ENCODE data around the gene LTBP3.

The LTBP3 gene

GRCh38 chr11:65558002-65558929 is at the start of gene LTBP3:
LTBP3 (minus strand) TSS chr11:65558359; CDS start chr11:65557959, 400 bp downstream.
- DNase-seq: peak; percentile 73

DNA sequence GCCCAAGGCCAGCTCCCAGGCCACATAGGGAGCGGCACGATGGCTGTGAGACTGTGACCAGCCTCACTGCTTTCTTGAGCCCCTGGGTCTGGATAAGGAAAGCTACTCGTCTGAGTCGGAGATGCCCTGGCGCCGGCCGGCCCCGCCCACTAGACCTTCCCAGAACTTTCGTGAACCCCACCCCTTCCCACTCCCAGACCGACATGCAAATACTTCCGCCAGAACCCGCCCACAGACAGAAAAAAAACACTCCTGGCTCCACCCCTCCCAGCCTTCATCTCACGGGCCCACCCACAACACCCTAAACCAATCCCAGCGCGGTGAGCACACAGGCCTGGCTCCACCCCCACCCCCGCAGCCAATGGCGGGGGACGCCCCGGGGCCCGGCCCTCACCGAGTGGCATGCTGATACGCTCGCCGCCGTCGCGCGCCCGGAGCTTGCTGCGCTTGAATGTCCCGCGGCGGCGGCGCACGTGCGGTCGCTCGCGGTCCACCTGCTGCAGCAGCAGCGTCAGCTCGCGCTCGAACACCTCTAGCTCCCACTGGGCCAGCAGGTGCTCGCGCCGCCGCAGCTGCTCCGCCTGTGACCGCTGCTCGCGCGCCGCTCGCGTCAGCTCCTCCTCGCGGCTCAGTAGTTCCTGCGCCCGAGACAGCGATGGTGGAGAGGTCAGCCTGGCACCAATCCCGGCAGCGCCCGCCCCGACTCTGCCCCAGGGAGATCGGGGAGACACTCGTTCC is 48.9 kb upstream of the LTBP3 start:
- peak; percentile 89 for DNase-seq

GRCh38 chr11:65604258-65604657 is 46.1 kb upstream of the LTBP3 start:
- DNase-seq: no peak

DNA sequence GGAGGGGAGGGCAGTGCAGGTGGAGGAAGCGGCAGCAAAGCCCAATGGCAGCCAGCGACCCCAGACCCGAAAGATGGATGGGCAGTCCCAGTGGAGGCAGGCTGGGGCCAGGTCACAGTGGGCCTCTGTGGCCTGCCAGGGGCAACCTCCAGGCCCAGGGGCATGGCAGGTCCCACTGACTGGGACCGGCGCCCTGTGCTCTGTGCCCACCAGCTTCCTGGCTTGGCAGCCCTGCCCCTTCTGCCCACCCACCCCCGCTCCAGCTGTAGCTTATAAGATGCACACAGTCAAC is 41.7 kb upstream of the LTBP3 start:
- no peak for DNase-seq

DNA sequence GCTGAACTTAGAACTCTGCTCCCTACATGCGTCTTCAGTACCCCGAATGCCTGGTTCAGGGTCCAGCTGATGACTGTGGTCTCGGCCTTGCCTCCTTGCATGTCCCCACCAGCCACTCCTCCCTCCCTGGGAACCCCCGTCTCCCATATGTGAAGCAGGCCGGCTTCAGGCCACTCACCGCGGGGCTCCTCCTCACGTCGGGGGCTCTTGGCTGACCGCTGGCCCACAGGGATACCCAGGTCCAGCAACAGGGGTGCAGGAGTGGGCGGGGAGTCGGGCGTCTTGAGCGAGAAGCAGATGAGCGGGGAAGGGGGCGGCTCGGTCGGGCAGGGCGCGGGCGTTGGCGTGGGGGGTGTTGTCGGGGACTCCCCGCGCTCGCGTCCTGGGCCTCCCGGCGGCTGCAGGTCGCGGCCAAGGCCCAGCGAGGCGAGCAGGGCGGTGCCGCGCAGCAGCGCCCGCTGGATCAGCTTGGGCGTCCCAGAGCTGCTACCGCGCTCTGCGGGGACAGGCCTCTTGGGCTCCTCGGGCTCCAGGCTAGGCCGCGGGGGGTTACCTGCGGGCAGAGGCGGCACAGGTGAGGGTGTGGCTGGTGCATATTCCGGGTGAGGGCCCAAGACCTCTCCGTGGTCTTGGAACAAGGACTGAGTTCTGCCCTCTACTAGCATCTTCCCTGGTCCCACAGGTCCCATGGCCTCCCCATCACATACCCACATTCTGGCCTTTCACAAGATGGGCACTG is 41.2 kb upstream of the LTBP3 start:
- no peak for DNase-seq

DNA sequence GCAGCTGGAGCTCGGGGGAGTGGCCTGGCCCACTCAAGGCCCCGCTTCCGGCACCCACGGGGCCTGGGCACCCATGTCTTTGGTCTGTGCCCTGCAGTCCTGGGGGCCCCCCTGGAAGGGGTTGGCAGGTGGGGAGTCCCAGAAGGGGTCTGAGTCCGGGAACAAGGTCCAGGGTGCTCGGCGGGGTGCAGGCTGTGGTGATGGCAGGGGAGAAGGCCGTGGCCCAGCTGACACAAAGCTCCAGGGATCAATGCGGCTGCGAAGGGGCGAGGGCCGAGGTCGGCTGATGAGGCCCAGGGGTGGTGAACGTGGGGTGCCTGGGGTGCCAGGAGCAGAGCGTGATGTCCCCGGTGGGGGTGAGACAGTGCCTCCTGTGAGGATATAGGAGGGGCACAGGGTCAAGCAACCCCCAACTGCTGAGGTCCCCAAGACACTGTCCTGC is 40.1 kb upstream of the LTBP3 start:
- no peak for DNase-seq

- DNase-seq: no peak
These were observed 38.4 kb upstream of the LTBP3 start for GRCh38 chr11:65596520-65596919.

DNA sequence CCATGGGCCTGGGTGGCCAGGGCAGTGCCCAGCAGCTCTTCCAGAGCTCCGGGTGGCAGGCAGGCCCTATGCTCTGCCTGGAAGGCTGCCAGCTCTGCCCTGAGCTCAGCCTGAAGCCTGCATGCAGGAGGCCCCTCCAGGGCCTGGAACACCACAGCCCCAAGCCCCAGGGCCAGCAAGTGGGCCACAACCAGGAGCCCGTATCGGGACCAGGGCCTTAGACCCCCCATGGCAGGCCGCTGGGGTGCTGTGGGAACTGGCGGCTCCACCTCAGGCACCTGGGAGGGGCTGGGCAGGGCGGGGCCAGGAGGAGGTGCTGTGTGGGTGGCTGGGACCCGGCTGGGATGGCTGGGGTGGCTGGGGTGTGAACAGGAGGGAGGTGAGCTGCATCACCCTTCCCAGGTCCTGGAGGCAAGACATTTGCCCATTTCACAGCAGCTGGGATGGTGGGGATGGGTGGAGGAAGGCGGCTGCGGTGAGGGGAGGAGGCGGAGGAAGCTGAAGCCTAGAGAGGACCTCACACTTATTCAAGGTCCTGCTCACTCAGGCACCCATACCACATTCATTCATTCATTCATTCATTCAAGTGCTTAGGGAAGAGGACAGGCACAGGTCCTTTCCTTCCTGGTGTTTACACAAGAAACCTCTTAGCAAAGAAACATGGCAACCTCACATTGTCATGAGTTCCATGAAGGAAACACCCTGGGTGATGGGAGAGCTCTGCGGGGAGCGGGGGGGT is 37.6 kb upstream of the LTBP3 start, which contains the start of gene KCNK7:
Gene KCNK7, minus strand, starts transcription at position 258 of the 739 bp plus-strand sequence. Its CDS starts 28 bp downstream, at position 230.
- no peak for DNase-seq

- no peak for DNase-seq
These were observed 37.0 kb upstream of the LTBP3 start for GRCh38 chr11:65595131-65595530.

GRCh38 chr11:65593518-65594414 is 35.6 kb upstream of the LTBP3 start:
- peak; percentile 3 for DNase-seq

- DNase-seq: no peak
These were observed 34.8 kb upstream of the LTBP3 start for GRCh38 chr11:65592858-65593517.

DNA sequence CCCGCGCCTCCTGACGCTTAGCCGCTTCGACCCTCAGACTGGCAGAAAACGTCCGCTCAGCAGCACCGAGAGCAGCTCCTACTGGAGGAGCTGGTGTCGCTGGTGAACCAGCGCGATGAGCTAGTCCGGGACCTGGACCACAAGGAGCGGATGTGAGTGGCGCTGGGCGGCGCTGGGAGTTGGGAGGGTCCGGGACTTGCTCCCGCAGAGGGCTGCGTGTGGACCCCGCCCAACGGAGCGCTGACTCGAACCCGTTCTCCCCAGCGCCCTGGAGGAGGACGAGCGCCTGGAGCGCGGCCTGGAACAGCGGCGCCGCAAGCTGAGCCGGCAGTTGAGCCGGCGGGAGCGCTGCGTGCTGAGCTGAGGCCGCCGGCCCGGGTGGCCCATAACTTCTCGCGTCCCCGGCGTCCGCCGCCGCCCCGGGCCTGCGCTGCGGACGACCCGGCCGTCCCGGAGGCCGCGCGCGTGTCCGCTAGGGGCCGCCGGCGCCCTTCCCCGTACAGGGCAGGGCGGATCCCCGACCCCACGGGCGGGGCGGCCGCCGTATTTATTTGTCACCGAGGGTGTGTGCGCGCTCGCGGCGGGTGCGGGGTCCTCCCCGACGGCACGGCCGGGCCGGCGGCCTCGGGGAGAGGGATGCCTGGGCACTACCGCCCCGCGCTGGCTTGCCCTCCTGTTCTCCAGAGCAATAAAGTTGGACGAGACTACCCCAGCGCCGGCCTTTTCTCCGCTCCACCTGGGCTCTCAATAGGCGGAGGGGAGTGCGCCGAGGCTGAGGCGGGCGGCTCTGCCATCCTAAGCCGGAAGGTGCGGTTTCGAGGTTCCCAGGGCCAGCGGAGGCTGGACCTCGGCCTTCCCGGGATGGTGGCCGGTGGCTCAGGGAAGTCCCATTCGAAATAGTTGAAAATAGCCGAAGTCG is 34.0 kb upstream of the LTBP3 start:
- no peak for DNase-seq

GRCh38 chr11:65590240-65590738 is 32.1 kb upstream of the LTBP3 start:
- DNase-seq: peak; percentile 7

GRCh38 chr11:65589444-65590239 is 31.5 kb upstream of the LTBP3 start:
- DNase-seq: no peak

DNA sequence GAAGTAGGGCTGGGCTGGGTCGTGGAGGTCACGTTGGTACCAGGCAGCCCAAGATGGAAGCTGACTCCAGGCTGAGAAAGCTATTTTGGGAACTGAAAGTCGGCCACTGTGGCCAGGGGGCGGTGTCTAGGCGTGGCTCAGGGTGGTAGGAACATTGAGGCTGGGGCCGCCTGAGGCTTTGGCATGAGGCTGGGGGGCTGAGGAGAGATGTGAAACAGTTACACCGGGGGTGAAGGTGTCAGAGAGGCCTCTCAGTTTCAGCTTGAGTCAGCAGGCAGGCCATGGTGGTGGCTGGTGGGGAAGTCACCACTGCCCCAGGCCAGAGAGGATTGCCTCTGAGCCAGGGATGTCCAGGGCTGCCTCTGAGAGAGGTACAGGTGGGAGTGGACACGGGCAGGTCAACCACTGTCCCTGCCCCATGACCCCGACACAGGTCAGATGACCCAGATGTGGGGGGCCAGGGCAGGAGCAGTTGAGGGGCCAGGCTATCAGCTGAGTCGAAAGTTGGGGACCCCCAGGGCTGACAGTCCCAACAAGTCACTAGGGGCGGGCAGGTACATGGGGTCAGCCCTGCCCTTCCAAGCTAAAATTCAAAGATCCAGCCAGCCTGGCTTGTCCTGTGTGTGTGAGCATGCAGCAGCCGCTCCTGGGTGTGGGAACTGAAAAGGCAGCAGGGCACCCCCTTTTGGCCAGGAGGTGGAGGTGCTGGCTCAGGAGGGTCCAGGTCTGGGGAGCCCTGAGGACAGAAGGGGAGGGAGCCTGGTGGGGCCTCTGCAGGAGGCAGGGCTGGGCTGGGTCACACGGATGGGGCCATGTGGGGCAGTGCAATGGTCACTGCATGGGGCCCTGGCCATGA is 30.3 kb upstream of the LTBP3 start:
- peak; percentile 21 for DNase-seq

DNA sequence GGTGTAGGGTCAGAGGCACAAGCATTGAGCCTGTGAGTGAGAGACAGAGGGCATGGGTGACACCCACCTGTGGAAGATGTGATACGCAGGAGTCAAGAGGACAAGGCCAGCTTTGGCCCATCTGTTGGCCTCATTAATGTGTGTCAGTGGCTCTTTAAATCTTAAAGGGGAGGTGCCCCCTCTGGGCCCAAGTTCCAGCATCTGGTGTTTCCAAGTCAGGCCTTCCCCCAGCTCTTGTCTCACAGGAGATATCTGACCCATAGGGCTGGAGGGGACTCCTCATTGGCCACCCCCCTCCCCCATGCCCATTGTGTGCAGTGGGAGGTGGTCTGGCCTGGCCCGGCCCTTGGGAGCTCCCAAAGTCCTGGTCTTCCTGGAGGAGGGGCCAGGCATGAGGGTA is 28.5 kb upstream of the LTBP3 start:
- DNase-seq: no peak

GRCh38 chr11:65586247-65586630 is 28.1 kb upstream of the LTBP3 start:
- no peak for DNase-seq
